Lung (tissue), 12 donors: Measurements from ENCODE around the gene SLC6A6. TPM values are rescaled to one million over a fixed set of nuclear protein-coding genes. Genes with fewer than 3 reads are reported as not detected.

Experiments
- ATAC-seq: fragments of 200-7000 bp; cut with Tn5 transposase; one replicate; pipeline ENCODE4 v1.9.1; 2020; ENCODE audit warnings: moderate number of reproducible peaks; ENCODE audit not compliant: insufficient read depth, low FRiP score
- DNase-seq, 3 donors: peaks; one replicate each; pipeline ENCODE4 v3.0.0-alpha.2; 2013 to 2017
- H3K27ac ChIP-seq, 2 donors: one replicate each; pipeline ENCODE4 v1.5.1; 2013; ENCODE audit warnings: mild to moderate bottlenecking in 2 of 2, moderate library complexity in 2 of 2, control low read depth in 1 of 2, inconsistent platforms in 1 of 2, low read depth in 1 of 2, low read length in 1 of 2
- H3K27me3 ChIP-seq, 3 donors: one replicate each; pipeline ENCODE4 v1.5.1; 2013; ENCODE audit warnings: low read length in 2 of 3; ENCODE audit not compliant: control insufficient read depth in 3 of 3, insufficient read depth in 3 of 3
- H3K36me3 ChIP-seq, 4 donors: one replicate each; pipeline ENCODE4 v1.5.1; 2013; ENCODE audit warnings: low read length in 4 of 4, mild to moderate bottlenecking in 1 of 4, moderate library complexity in 1 of 4; ENCODE audit not compliant: control insufficient read depth in 4 of 4, insufficient read depth in 4 of 4
- H3K4me1 ChIP-seq, 5 donors: one replicate each; pipeline ENCODE4 v1.5.1; 2013; ENCODE audit warnings: low read length in 5 of 5, mild to moderate bottlenecking in 2 of 5, moderate library complexity in 1 of 5; ENCODE audit not compliant: control insufficient read depth in 5 of 5, insufficient read depth in 5 of 5
- H3K4me3 ChIP-seq: one replicate; pipeline ENCODE4 v1.5.1; 2013; ENCODE audit warnings: mild to moderate bottlenecking, control low read depth, moderate library complexity
- H3K9ac ChIP-seq, 2 donors: one replicate each; pipeline ENCODE4 v1.5.1; 2013; ENCODE audit warnings: low read length in 2 of 2, control low read depth in 1 of 2; ENCODE audit not compliant: insufficient read depth in 1 of 2
- H3K9me3 ChIP-seq, 4 donors: one replicate each; pipeline ENCODE4 v1.5.1; 2013; ENCODE audit warnings: low read length in 3 of 4, mild to moderate bottlenecking in 1 of 4, moderate library complexity in 1 of 4; ENCODE audit not compliant: control insufficient read depth in 4 of 4, insufficient read depth in 3 of 4
- CTCF ChIP-seq: IDR thresholded peaks from 2 replicates; pipeline ENCODE4 v1.5.1; 2012; ENCODE audit warnings: mild to moderate bottlenecking; ENCODE audit errors: control extremely low read depth, extremely low read depth
- WGBS, 2 donors: extraction: QIAGEN DNeasy Blood & Tissue Kit; methylation state at CpG; one replicate each; pipeline ENCODE4 v1.1.7; 2013; 5-methylcytosine and 5-hydroxymethylcytosine counted together
- polyA plus RNA-seq, 2 donors: library from polyadenylated mRNA; stranded (reverse); fragments of 200-250 nt; gene quantifications; one replicate each; pipeline ENCODE4 v1.2.1, GENCODE V29; 2013
- total RNA-seq, 2 donors: library from RNA; depleted of rRNA in 1 of 2; stranded (reverse); fragments of >200 nt in 1 of 2; gene quantifications; one replicate each; pipeline ENCODE4 v1.2.1, GENCODE V29; 2014 to 2021
- donor health status: control.
- donor health status: control.
- donor health status: Bipolar disorder and iron deficiency.
- donor health status: healthy.
- donor health status: DM: yes; HTN: yes; CAD: no.

Gene SLC6A6
- total and polyA plus RNA-seq, 4 donors = 16.1 to 96.3 (median 57.4) TPM

GRCh38 chr3:14364580-14365292 lies 37.7 kb upstream of the SLC6A6 start:
- Histone ChIP-seq H3K27ac (no peak overlapping the region), H3K36me3 (no peaks in the 10 kb centered on the region), H3K4me1 (peaks cover 0 to 4% (median 0%) of the 10 kb centered on the region in 5 donors), H3K4me3 (no peak overlapping the region), H3K9me3 (no peaks in the 10 kb centered on the region), H3K27me3 (peaks cover 0 to 2% (median 0%) of the 10 kb centered on the region in 3 donors), H3K9ac (no peak overlapping the region)
- DNase-seq (no peak), ATAC-seq (no peak)
- no peak for TF ChIP-seq CTCF
- WGBS, 2 donors = 85 to 94% methylated on average over 8 of the region's 8 CpGs

GRCh38 chr3:14366248-14366647 lies 36.2 kb upstream of the SLC6A6 start:
- no peak for ATAC-seq
- no peak overlapping the region for H3K27ac ChIP-seq
- no peak overlapping the region for H3K9ac ChIP-seq
- H3K9me3 ChIP-seq = no peaks in the 10 kb centered on the region
- no peak for DNase-seq
- no peak for TF ChIP-seq CTCF
- 72 to 89% methylated on average over 8 of the region's 8 CpGs for WGBS, 2 donors
- no peak overlapping the region for H3K4me3 ChIP-seq
- peaks cover 0 to 9% (median 3%) of the 10 kb centered on the region in 5 donors for H3K4me1 ChIP-seq
- no peaks in the 10 kb centered on the region for H3K36me3 ChIP-seq
- peaks cover 0 to 2% (median 0%) of the 10 kb centered on the region in 3 donors for H3K27me3 ChIP-seq

GRCh38 chr3:14366915-14367823 lies 35.2 kb upstream of the SLC6A6 start:
- DNase-seq (no peak), ATAC-seq (no peak)
- Histone ChIP-seq H3K27me3 (peaks cover 0 to 2% (median 0%) of the 10 kb centered on the region in 3 donors), H3K4me3 (no peak overlapping the region), H3K4me1 (peaks cover 0 to 9% (median 4%) of the 10 kb centered on the region in 5 donors), H3K9me3 (no peaks in the 10 kb centered on the region), H3K36me3 (no peaks in the 10 kb centered on the region), H3K27ac (no peak overlapping the region), H3K9ac (no peak overlapping the region)
- TF ChIP-seq CTCF = no peak
- WGBS, 2 donors = 79 to 82% methylated on average over 22 of the region's 22 CpGs
